NCI-H774 (cell line): ENCODE results near the gene YTHDC2.
"Not testable (repeated sequence)": the region's sequence is repeated elsewhere in the genome, so short reads cannot be mapped to it uniquely, and the experiment has no call there.

Experiments
- DNase-seq: peaks from one replicate; lab custom pipeline; 2025; lab: John Stamatoyannopoulos, UW

Gene YTHDC2

GRCh38 chr5:113520429-113520828, 6.9 kb downstream of the YTHDC2 start:
- no peak for DNase-seq

DNA sequence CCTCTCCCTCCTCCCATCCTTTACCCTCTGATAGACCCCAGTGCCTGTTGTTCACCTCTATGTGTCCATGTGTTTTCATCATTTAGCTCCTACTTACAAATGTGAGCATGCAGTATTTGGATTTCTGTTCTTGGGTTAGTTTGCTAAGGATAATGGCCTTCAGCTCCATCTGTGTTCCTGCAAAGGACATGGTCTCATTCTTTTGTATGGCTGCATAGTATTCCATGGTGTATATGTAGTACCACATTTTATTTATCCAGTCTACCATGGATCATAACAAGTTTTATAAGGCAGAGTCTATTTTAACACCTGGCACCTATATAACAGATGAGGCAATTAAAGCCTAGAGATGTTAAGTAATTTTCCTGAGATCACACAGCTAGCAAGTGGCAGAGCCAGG, 7.4 kb downstream of the YTHDC2 start:
- DNase-seq = no peak

DNA sequence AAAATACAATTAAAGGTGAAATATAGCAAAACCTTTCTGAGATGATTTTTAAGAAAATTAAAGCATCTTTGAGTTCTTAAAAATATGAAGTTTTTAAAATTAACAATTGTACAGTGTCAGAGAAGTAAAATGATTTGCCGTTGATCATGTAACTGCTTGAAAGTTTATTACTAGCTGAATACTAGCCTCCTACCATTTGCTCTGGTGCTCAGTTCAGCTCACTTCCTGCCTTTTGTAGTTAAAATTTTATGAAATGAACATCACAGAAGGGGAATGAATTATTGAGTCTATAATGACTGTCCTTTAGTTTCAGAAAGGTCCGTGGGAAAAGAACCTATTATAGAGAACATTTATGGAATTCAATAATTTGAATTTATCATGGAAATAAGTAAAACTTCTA, 9.7 kb downstream of the YTHDC2 start:
- DNase-seq = no peak

DNA sequence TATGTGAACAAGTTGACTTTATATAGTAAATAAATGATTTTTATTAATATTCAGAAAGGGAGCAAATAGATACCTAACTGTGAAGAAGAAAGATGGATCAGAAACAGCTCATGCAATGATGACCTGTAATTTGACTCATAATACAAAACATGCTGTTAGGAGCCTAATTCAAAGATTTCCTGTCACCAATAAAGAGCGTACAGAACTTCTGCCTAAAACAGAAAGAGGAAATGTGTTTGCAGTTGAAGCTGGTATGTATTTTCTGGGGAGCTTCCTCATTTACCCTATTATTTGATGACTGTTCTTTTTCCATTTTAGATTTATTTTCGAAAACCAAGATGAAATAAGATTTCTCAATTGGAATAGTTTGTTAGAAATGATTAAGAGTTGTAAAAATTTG, 11.4 kb downstream of the YTHDC2 start:
- DNase-seq = no peak

- DNase-seq = no peak
Measured at GRCh38 chr5:113526421-113526820, 12.9 kb downstream of the YTHDC2 start.

GRCh38 chr5:113527746-113528145, 14.3 kb downstream of the YTHDC2 start:
- no peak for DNase-seq

- no peak for DNase-seq
Measured at GRCh38 chr5:113531481-113532159, 18.1 kb downstream of the YTHDC2 start.

- no peak for DNase-seq
Measured at GRCh38 chr5:113538313-113538712, 24.8 kb downstream of the YTHDC2 start.

DNA sequence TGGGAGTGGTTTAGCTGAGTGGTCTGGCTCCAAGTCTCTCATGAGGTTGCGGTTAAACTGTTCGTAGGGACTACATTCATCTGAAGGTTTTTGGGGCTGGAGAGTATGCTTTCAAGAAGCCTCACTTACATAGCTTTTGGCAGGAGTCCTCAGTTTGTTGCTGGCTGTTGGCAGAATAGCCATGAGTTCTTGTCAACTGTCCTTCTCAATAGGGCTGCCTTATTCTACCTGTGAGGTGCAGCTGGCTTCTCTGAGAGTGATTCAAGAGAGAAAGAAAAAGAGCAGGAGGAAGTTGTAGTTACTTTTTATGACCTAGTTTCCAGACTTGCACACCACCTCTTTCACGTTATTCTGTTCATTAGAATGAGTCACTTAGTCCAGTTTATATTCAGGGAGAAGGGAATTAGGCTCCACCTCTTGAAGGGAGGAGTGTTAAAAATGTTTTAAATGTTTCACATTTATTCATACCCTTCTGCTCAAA, 33.2 kb downstream of the YTHDC2 start:
- DNase-seq = no peak

- no peak for DNase-seq
Measured at GRCh38 chr5:113548396-113548795, 34.9 kb downstream of the YTHDC2 start.

DNA sequence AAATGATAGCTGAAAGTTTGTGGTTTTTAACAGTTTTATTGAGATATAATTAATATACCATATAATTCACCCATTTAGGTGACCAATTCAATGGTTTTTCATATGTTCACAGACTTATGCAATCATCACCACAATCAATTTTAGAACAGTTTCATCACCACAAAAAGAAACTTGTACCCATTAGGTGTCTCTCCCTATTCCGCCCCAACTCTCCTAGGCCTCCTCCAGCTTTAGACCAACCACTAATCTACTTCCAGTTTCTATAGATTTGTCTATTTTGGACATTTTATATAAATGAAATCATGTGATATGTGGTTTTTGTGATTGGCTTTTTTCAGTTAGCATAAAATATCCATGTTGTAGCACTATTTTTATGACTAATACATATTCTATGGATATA, 38.6 kb downstream of the YTHDC2 start:
- DNase-seq = no peak

GRCh38 chr5:113552620-113553019, 39.1 kb downstream of the YTHDC2 start:
- no peak for DNase-seq

DNA sequence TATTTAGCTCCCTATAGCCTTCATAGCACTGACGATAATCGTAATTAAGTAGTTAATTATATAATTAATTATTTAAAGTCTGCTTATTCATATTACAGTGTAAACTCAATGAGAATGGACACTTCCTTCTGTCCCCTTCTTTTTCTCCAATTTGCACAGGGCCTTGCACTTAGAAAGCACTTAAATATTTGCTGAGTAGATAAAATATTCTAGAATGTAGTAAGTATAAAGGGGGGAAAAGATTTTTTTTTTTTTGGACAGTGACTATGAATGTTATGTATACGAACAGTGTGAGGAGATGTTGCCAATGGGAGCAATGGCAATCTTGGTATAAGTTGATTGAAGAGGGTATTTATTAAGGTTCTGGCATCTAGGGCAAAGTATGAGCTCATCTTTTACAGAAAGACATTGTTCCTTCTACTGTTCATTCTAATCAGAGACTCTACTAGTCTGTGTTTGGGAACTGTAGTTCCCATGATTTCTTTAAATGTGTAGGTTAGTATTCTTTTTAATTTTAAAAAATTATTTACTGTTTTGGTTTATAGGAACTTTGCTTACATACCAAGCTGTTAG, 49.4 kb downstream of the YTHDC2 start:
- no peak for DNase-seq

- DNase-seq = no peak
Measured at GRCh38 chr5:113569396-113569795, 55.9 kb downstream of the YTHDC2 start.

DNA sequence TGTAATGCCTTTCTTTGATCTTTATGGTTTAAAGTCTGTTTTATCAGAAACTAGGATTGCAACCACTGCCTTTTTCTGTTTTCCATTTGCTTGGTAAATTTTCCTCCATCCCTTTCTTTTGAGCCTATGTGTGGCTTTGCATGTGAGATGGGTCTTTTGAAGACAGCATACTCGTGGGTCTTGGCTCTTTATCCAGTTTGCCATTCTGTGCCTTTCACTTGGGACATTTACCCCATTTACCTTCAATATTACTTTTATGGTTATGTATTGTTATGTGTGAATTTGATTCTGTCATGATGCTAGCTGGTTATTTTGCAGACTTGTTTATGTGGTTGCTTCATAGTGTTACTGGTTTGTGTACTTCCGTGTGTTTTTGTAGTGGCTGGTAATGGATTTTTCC, 59.2 kb downstream of the YTHDC2 start:
- no peak for DNase-seq

GRCh38 chr5:113574417-113574816, 60.9 kb downstream of the YTHDC2 start:
- DNase-seq = no peak

GRCh38 chr5:113575074-113575473, 61.6 kb downstream of the YTHDC2 start:
- DNase-seq = no peak

DNA sequence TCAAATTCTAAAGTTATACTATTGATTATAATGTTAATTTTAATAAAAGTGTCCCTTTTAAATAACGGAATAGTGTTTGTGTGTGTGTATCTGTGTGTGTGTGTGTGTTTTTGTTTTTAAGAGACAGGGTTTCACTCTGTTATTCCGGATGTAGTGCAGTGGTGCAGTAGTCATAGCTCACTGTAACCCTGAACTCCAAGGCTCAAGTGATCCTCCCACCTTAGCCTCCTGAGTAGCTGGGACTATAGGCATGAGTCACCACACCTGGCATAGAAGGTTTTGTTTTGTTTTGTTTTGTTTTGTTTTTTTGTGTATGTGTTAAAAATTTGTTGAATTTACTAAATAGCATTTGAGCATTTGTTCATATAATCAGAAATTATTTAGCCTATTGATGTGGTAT, 64.6 kb downstream of the YTHDC2 start:
- no peak for DNase-seq

- no peak for DNase-seq
Measured at GRCh38 chr5:113581388-113581787, 67.9 kb downstream of the YTHDC2 start.

DNA sequence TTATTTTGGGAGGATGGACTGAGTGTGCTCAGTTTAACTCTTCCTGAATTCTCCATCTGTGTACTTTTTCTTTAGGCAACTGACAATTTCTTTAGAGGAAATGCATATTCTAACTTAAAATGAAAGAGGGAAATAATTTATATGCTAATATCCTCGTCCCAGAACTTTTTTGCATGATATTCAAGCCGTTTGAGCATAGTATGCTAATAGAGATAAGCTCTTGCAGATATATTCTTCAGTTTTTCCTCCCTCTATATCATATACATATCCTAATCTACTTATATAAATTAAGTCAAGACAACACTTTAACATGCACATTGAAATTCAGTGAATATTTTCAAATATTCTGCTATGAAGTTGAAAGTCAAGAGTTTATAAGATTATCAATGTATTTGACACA, 84.7 kb downstream of the YTHDC2 start:
- no peak for DNase-seq

DNA sequence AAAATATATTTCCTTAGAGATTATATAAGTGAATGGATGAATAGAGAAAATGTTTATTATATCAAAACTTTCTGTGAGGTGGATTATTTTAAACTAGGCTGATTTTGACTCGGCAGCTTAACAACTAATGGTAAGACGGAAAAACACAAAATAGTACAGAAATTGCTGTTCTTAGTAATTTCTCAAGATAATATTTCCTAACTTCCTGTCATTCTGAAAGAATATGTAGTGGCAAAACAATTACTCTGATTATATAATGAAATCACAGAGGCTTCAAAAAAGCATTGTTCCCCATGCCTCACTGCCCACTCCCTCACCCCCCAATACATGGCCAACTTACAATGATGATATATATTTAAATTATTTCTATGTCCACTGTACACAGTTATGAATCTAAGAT, 85.4 kb downstream of the YTHDC2 start:
- no peak for DNase-seq

DNA sequence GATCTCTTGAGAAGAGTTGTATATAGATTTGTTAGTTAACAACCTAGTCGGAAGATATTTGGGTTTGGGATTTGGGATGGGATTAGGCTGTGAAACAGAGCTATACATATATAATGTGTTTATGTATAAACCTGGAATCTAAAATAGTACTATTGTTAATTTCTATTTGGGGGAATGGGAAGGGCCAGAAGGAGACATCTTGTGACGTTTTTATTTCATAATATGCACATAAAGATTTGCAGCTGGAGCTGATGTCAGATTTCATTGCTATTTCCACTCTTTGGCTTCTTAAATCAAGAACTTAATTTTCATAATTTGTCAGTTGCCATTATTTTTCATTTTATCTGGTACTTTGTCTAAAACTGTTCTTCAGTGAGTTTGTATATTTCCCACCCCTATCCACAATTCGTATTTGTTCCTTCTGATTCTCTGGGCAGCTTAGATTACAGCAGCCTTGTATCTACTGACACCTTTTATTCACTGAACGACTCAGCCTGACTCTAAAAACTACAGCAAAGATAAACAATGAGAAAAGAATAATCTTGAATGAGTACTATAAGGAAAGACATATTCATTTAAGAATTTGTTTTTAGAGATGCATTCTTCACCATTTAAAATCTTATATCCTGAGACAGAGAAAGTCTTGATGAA, 86.9 kb downstream of the YTHDC2 start:
- DNase-seq = no peak

GRCh38 chr5:113601423-113601822, 87.9 kb downstream of the YTHDC2 start:
- no peak for DNase-seq

- not testable (repeated sequence) for DNase-seq
Measured at GRCh38 chr5:113603246-113603645, 89.8 kb downstream of the YTHDC2 start.
